ENCODE measurements around the gene SIRT7. TPM values are rescaled to one million over a fixed set of nuclear protein-coding genes. Genes with fewer than 3 reads are reported as not detected.

SIRT7 gene, protein sequence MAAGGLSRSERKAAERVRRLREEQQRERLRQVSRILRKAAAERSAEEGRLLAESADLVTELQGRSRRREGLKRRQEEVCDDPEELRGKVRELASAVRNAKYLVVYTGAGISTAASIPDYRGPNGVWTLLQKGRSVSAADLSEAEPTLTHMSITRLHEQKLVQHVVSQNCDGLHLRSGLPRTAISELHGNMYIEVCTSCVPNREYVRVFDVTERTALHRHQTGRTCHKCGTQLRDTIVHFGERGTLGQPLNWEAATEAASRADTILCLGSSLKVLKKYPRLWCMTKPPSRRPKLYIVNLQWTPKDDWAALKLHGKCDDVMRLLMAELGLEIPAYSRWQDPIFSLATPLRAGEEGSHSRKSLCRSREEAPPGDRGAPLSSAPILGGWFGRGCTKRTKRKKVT
- polyA plus RNA-seq (2013, experiment 1 of 2), result 5.2 TPM
- 5.1 TPM for polyA plus RNA-seq (2013, experiment 2 of 2)

DNA sequence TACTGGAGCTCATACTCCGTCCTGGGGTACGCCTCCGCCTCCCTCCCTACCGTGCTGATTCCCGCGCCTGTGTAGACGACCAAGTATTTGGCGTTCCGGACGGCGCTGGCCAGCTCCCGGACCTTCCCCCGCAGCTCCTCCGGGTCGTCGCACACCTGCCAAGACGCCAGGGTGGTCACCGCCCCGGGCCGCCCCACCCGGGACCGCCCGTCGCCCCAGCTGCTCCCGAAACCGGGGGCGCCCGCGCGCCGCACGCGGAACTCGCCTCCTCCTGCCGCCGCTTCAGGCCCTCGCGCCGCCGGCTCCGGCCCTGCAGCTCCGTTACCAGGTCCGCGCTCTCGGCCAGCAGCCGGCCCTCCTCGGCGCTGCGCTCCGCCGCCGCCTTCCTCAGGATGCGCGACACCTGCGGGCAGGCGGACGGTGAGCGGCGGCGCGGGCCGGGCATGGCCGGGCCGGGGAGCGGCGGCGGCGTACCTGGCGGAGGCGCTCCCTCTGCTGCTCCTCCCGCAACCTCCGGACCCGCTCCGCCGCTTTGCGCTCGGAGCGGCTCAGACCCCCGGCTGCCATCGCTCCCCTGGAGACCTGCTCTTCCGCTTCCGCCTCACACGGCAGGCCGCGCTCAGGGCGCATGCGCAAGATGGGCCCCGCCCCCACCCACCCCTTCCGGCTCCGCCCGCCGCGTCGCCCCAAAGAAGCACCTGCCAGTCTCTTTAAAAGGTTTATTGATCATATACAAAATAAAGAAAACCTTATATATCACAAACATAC, at the start of gene SIRT7:
Gene SIRT7, minus strand, starts transcription at position 612 of the 768 bp plus-strand sequence. Its CDS starts 45 bp downstream, at position 567.
- no CpG with 5 or more reads among the region's 94 CpGs for WGBS, 2 donors (ENCODE audit: extremely low coverage in 2 of 2, insufficient read length in 2 of 2, insufficient replicate concordance in 1 of 2)
- Histone ChIP-seq H3K4ac (ENCODE audit: low read length) (no peak within 1 kb of the TSS), H3K27ac (replicated peaks; ENCODE audit: low read length) (no peak within 1 kb of the TSS), H3K79me1 (ENCODE audit: low read depth, low read length) (peaks cover 27% of the 10 kb centered on the region), H2BK5ac (ENCODE audit: low read length) (no peak within 1 kb of the TSS), H3K14ac (ENCODE audit: low read length) (no peak within 1 kb of the TSS), H3K4me3 (ENCODE audit: low read length in 2 of 2) (peak within 1 kb of the TSS; percentile 77 to 90), H3K36me3 (replicated peaks in 1 of 2; ENCODE audit: control insufficient read depth in 2 of 2, insufficient read depth in 2 of 2, low read length in 2 of 2) (peaks cover 37 to 68% of the 10 kb centered on the region in 2 donors), H2BK120ac (ENCODE audit: low read depth, low read length) (no peak within 1 kb of the TSS), H3K4me1 (ENCODE audit: control insufficient read depth in 2 of 2, insufficient read depth in 1 of 2, low read depth in 1 of 2, low read length in 2 of 2) (peaks cover 4 to 7% of the 10 kb centered on the region in 2 donors), H3K18ac (ENCODE audit: low read length) (peak within 1 kb of the TSS; percentile 57), H4K8ac (ENCODE audit: low read depth, low read length) (no peak within 1 kb of the TSS), H2BK12ac (ENCODE audit: low read length) (no peak within 1 kb of the TSS), H4K91ac (ENCODE audit: low read depth, low read length, poor library complexity) (no peak within 1 kb of the TSS), H2AK5ac (ENCODE audit: low read depth, low read length) (peak within 1 kb of the TSS; percentile 64), H3K4me2 (ENCODE audit: insufficient read depth, low read length, poor library complexity, severe bottlenecking) (peak within 1 kb of the TSS; percentile 92), H3K27me3 (ENCODE audit: control insufficient read depth in 3 of 3, insufficient read depth in 3 of 3, low read depth in 1 of 3, low read length in 3 of 3) (no peaks in the 10 kb centered on the region), H2BK15ac (ENCODE audit: low read length) (no peak within 1 kb of the TSS), H2AFZ (ENCODE audit: low read length) (peak within 1 kb of the TSS; percentile 80), H3K23ac (ENCODE audit: low read depth, low read length, poor library complexity) (peak within 1 kb of the TSS; percentile 74), H3K9ac (ENCODE audit: low read depth, low read length, poor library complexity) (peak within 1 kb of the TSS; percentile 89), H3K9me3 (replicated peaks in 1 of 2; ENCODE audit: control insufficient read depth in 2 of 2, insufficient read depth in 1 of 2, low read depth in 1 of 2, low read length in 2 of 2) (peaks cover 0 to under 1% of the 10 kb centered on the region in 2 donors)
- peak; percentile 83 for DNase-seq (ENCODE audit: low spot score)

DNA sequence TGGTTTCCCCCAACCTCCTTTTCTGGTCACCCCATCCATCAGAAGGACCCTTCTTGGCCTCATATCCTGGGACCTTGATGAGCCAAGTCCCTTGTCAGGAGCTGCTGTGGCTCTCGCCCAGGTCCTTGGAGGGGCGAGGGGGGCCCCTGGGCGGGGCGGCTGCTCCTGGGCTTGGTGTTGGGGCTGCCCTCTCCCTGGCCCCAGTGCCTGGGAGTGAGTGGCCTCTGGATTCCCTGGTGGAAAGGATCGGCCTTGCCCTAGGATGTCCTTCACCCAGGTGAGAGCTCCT, 49.2 kb upstream of the SIRT7 start:
- Histone ChIP-seq H3K36me3 (replicated peaks in 1 of 2; ENCODE audit: control insufficient read depth in 2 of 2, insufficient read depth in 2 of 2, low read length in 2 of 2) (no peaks in the 10 kb centered on the region), H2AK5ac (ENCODE audit: low read depth, low read length) (peak overlapping the region; percentile 16), H3K4me3 (ENCODE audit: low read length in 2 of 2) (no peak overlapping the region), H3K79me1 (ENCODE audit: low read depth, low read length) (peaks cover 1% of the 10 kb centered on the region), H3K4me1 (ENCODE audit: control insufficient read depth in 2 of 2, insufficient read depth in 1 of 2, low read depth in 1 of 2, low read length in 2 of 2) (peaks cover 16 to 35% of the 10 kb centered on the region in 2 donors), H2BK15ac (ENCODE audit: low read length) (peak overlapping the region; percentile 100), H2AFZ (ENCODE audit: low read length) (peak overlapping the region; percentile 61), H4K91ac (ENCODE audit: low read depth, low read length, poor library complexity) (peak overlapping the region; percentile 94), H3K14ac (ENCODE audit: low read length) (no peak overlapping the region), H3K9me3 (replicated peaks in 1 of 2; ENCODE audit: control insufficient read depth in 2 of 2, insufficient read depth in 1 of 2, low read depth in 1 of 2, low read length in 2 of 2) (no peaks in the 10 kb centered on the region), H3K23ac (ENCODE audit: low read depth, low read length, poor library complexity) (peak overlapping the region; percentile 55), H3K4me2 (ENCODE audit: insufficient read depth, low read length, poor library complexity, severe bottlenecking) (peak overlapping the region; percentile 12), H2BK120ac (ENCODE audit: low read depth, low read length) (peak overlapping the region; percentile 96), H4K8ac (ENCODE audit: low read depth, low read length) (no peak overlapping the region), H2BK5ac (ENCODE audit: low read length) (peak overlapping the region; percentile 84), H3K9ac (ENCODE audit: low read depth, low read length, poor library complexity) (no peak overlapping the region), H2BK12ac (ENCODE audit: low read length) (peak overlapping the region; percentile 4), H3K27ac (replicated peaks; ENCODE audit: low read length) (no peak overlapping the region), H3K18ac (ENCODE audit: low read length) (peak overlapping the region; percentile 50), H3K27me3 (ENCODE audit: control insufficient read depth in 3 of 3, insufficient read depth in 3 of 3, low read depth in 1 of 3, low read length in 3 of 3) (peaks cover 8 to 42% (median 25%) of the 10 kb centered on the region in 3 experiments), H3K4ac (ENCODE audit: low read length) (no peak overlapping the region)
- no peak for DNase-seq (ENCODE audit: low spot score)
- no CpG with 5 or more reads among the region's 5 CpGs for WGBS, 2 donors (ENCODE audit: extremely low coverage in 2 of 2, insufficient read length in 2 of 2, insufficient replicate concordance in 1 of 2)

DNA sequence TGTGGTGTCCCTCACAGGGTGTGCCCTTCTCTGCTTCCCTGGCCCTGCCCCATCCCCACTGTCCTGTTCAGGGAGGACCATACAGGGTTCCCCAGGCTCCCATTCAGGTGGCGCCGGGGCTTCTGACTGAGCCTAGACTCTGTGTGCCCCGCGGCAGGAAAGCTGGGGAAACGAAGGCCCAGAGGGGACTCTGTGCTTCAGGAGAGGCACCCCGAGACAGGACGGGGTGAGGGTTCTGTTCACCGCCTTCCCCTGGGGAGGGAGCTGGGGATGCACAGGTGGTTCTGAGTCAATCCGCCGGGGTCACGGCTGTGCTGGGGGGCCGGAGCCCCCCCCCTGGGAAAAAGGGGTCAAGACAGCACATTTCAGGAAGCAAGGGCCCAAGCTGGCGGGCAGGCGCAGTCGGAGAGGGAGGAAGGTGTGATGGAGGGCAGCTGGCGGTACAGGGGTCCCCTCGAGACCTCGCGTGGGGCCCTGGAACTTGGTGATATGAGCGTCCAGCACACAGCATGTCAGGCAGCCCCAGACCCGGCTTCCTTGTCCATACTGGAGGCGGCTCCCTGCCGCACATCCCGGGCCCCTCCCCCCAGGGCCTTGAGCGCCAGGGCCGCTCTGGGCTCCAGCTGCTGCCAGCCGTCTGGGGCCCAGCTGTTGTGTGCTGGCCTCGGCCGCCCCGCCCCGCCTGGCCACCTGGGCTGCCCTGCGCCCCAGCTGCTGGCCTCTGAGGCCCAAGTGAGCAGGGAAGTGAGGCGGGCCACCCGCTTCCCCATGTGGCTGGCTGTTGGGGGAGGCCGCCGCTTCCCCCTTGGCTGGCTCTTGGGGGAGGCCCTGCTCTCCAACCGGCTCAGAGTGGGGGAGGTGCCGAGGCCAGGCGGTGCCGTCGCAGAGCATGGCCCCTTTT, 48.6 kb upstream of the SIRT7 start:
- peak overlapping the region; percentile 12 for H3K4me2 ChIP-seq (ENCODE audit: insufficient read depth, low read length, poor library complexity, severe bottlenecking)
- peak overlapping the region; percentile 84 for H2BK5ac ChIP-seq (ENCODE audit: low read length)
- H2BK15ac ChIP-seq (ENCODE audit: low read length), result peak overlapping the region; percentile 100
- H3K14ac ChIP-seq (ENCODE audit: low read length), result peak overlapping the region; percentile 2
- H3K18ac ChIP-seq (ENCODE audit: low read length), result peak overlapping the region; percentile 50
- no peaks in the 10 kb centered on the region for H3K36me3 ChIP-seq (replicated peaks in 1 of 2; ENCODE audit: control insufficient read depth in 2 of 2, insufficient read depth in 2 of 2, low read length in 2 of 2)
- no peak for DNase-seq (ENCODE audit: low spot score)
- no peaks in the 10 kb centered on the region for H3K9me3 ChIP-seq (replicated peaks in 1 of 2; ENCODE audit: control insufficient read depth in 2 of 2, insufficient read depth in 1 of 2, low read depth in 1 of 2, low read length in 2 of 2)
- peak overlapping the region; percentile 16 for H2AK5ac ChIP-seq (ENCODE audit: low read depth, low read length)
- peak overlapping the region; percentile 61 for H2AFZ ChIP-seq (ENCODE audit: low read length)
- no CpG with 5 or more reads among the region's 41 CpGs for WGBS, 2 donors (ENCODE audit: extremely low coverage in 2 of 2, insufficient read length in 2 of 2, insufficient replicate concordance in 1 of 2)
- H4K91ac ChIP-seq (ENCODE audit: low read depth, low read length, poor library complexity), result no peak overlapping the region
- H3K4me3 ChIP-seq (ENCODE audit: low read length in 2 of 2), result no peak overlapping the region
- peaks cover 1% of the 10 kb centered on the region for H3K79me1 ChIP-seq (ENCODE audit: low read depth, low read length)
- H3K4me1 ChIP-seq (ENCODE audit: control insufficient read depth in 2 of 2, insufficient read depth in 1 of 2, low read depth in 1 of 2, low read length in 2 of 2), result peaks cover 18 to 36% of the 10 kb centered on the region in 2 donors
- no peak overlapping the region for H4K8ac ChIP-seq (ENCODE audit: low read depth, low read length)
- peak overlapping the region; percentile 96 for H2BK120ac ChIP-seq (ENCODE audit: low read depth, low read length)
- peaks cover 13 to 48% (median 31%) of the 10 kb centered on the region in 3 experiments for H3K27me3 ChIP-seq (ENCODE audit: control insufficient read depth in 3 of 3, insufficient read depth in 3 of 3, low read depth in 1 of 3, low read length in 3 of 3)
- peak overlapping the region; percentile 43 for H3K23ac ChIP-seq (ENCODE audit: low read depth, low read length, poor library complexity)
- peak overlapping the region; percentile 70 for H3K9ac ChIP-seq (ENCODE audit: low read depth, low read length, poor library complexity)
- H3K27ac ChIP-seq (replicated peaks; ENCODE audit: low read length), result no peak overlapping the region
- peak overlapping the region; percentile 66 for H3K4ac ChIP-seq (ENCODE audit: low read length)
- H2BK12ac ChIP-seq (ENCODE audit: low read length), result peak overlapping the region; percentile 86
